GM23338 (cell line): ENCODE measurements around the gene HSPA12A. TPM values are rescaled to one million over a fixed set of nuclear protein-coding genes. Genes with fewer than 3 reads are reported as not detected.

Source experiments
- ATAC-seq: fragments of 200-7000 bp; cut with Tn5 transposase; 3 replicates; pipeline ENCODE4 v1.9.1; 2020
- DNase-seq: peaks from one replicate; pipeline ENCODE4 v3.0.0-alpha.2; 2015; ENCODE audit warnings: low spot score
- H2AFZ ChIP-seq: fragments of 200-600 bp; sonication (generic); 2 replicates; pipeline ENCODE4 v1.8.0; 2016; ENCODE audit warnings: antibody characterized with exemption, mild to moderate bottlenecking, moderate library complexity
- H3F3A ChIP-seq: fragments of 200-600 bp; sonication (generic); replicated peaks from 2 replicates; pipeline ENCODE4 v1.8.0; 2017; ENCODE audit warnings: antibody characterized with exemption, mixed run types, low read depth
- H3K27ac ChIP-seq: fragments of 200-600 bp; sonication (generic); 2 replicates; pipeline ENCODE4 v1.6.1; 2016; ENCODE audit warnings: low read depth
- H3K27me3 ChIP-seq: fragments of 200-600 bp; sonication (generic); 2 replicates; pipeline ENCODE4 v1.8.0; 2016; ENCODE audit warnings: mild to moderate bottlenecking, mixed run types, moderate library complexity; ENCODE audit not compliant: insufficient read depth
- H3K36me3 ChIP-seq: fragments of 200-600 bp; sonication (generic); 2 replicates; pipeline ENCODE4 v1.8.0; 2016; ENCODE audit warnings: mild to moderate bottlenecking; ENCODE audit not compliant: insufficient read depth
- H3K4me1 ChIP-seq: fragments of 200-600 bp; sonication (generic); 2 replicates; pipeline ENCODE4 v1.8.0; 2016; ENCODE audit warnings: mild to moderate bottlenecking, moderate library complexity; ENCODE audit not compliant: insufficient read depth
- H3K4me2 ChIP-seq: fragments of 200-600 bp; sonication (generic); 2 replicates; pipeline ENCODE4 v1.7.1; 2017; ENCODE audit warnings: mixed run types
- H3K4me3 ChIP-seq: fragments of 200-600 bp; sonication (generic); 2 replicates; pipeline ENCODE4 v1.6.1; 2016; ENCODE audit warnings: mixed run types
- H3K79me2 ChIP-seq: fragments of 200-600 bp; sonication (generic); replicated peaks from 2 replicates; pipeline ENCODE4 v1.8.0; 2017; ENCODE audit warnings: mild to moderate bottlenecking; ENCODE audit not compliant: insufficient read depth
- H3K9me2 ChIP-seq: fragments of 200-600 bp; sonication (generic); 2 replicates; pipeline ENCODE4 v1.8.0; 2017; ENCODE audit not compliant: insufficient read depth
- H4K20me1 ChIP-seq: fragments of 200-600 bp; sonication (generic); replicated peaks from 2 replicates; pipeline ENCODE4 v1.8.0; 2017; ENCODE audit warnings: mild to moderate bottlenecking; ENCODE audit not compliant: insufficient read depth
- H3K27ac Mint-ChIP-seq: 2 replicates; pipeline ENCODE4 v1.8.0; 2020; ENCODE audit warnings: inconsistent platforms, mild to moderate bottlenecking, moderate library complexity, mixed read lengths
- H3K27me3 Mint-ChIP-seq: 3 replicates; pipeline ENCODE4 v1.8.0; 2022; ENCODE audit warnings: low read depth, mild to moderate bottlenecking, moderate library complexity, mixed read lengths, inconsistent platforms; ENCODE audit not compliant: insufficient read depth, poor library complexity
- H3K36me3 Mint-ChIP-seq: 3 replicates; pipeline ENCODE4 v1.8.0; 2021; ENCODE audit warnings: low read depth, mild to moderate bottlenecking, inconsistent platforms, moderate library complexity, mixed read lengths
- H3K4me1 Mint-ChIP-seq: 3 replicates; pipeline ENCODE4 v1.8.0; 2020; ENCODE audit warnings: mild to moderate bottlenecking, inconsistent platforms, mixed read lengths
- H3K4me3 Mint-ChIP-seq: 3 replicates; pipeline ENCODE4 v1.8.0; 2021; ENCODE audit warnings: moderate library complexity, mild to moderate bottlenecking, inconsistent platforms, mixed read lengths
- H3K9me3 Mint-ChIP-seq: 3 replicates; pipeline ENCODE4 v1.8.0; 2020; ENCODE audit warnings: moderate library complexity, mild to moderate bottlenecking, inconsistent platforms, mixed read lengths
- CREB1 ChIP-seq: fragments of 250-450 bp; sonication (Bioruptor Pico); IDR thresholded peaks from 2 replicates; pipeline ENCODE4 v1.5.0; 2020; ENCODE audit warnings: low read depth, mild to moderate bottlenecking, moderate library complexity
- EZH2 ChIP-seq: fragments of 200-600 bp; sonication (generic); IDR thresholded peaks from one replicate; pipeline ENCODE4 v1.8.0; 2017; ENCODE audit warnings: antibody characterized with exemption, mild to moderate bottlenecking, low read depth; ENCODE audit not compliant: unreplicated experiment
- EZH2phosphoT487 ChIP-seq: fragments of 200-600 bp; sonication (generic); IDR thresholded peaks from one replicate; pipeline ENCODE4 v1.8.1; 2018; ENCODE audit warnings: antibody characterized with exemption; ENCODE audit not compliant: unreplicated experiment
- JUNB ChIP-seq: IDR thresholded peaks from one replicate; pipeline ENCODE4 v1.6.1; 2016; ENCODE audit warnings: antibody characterized with exemption; ENCODE audit not compliant: unreplicated experiment
- NANOG ChIP-seq: IDR thresholded peaks from 2 replicates; pipeline ENCODE4 v1.6.1; 2016; ENCODE audit warnings: antibody characterized with exemption, borderline replicate concordance
- STAT1 ChIP-seq: IDR thresholded peaks from one replicate; pipeline ENCODE4 v1.6.1; 2016; ENCODE audit warnings: antibody characterized with exemption; ENCODE audit not compliant: unreplicated experiment
- ZNF114 ChIP-seq: fragments of 250-450 bp; sonication (Bioruptor Pico); IDR thresholded peaks from 2 replicates; pipeline ENCODE4 v1.5.0; 2020; ENCODE audit warnings: mild to moderate bottlenecking, moderate library complexity
- ZNF331 ChIP-seq: fragments of 250-450 bp; sonication (Bioruptor Pico); IDR thresholded peaks from 2 replicates; pipeline ENCODE4 v1.5.0; 2020; ENCODE audit warnings: low read depth, mild to moderate bottlenecking, moderate library complexity
- polyA plus RNA-seq: library from polyadenylated mRNA; unstranded; fragments of >200 nt; fragmentation: Nextera tagmentation; extraction: Ambion mirVana; gene quantifications from 2 replicates; pipeline ENCODE4 v1.2.1, GENCODE V29; 2016
- total RNA-seq: library from RNA; depleted of rRNA; stranded (reverse); fragments of >200 nt; shearing (Covaris generic); gene quantifications from 2 replicates; pipeline ENCODE4 v1.2.3, GENCODE V29; 2014
- TF ChIP-seq, protein P1 (sequence below): fragments of 250-450 bp; sonication (Bioruptor Pico); IDR thresholded peaks from 2 replicates; pipeline ENCODE4 v1.5.0; 2020; ENCODE audit warnings: mild to moderate bottlenecking, moderate library complexity
- TF ChIP-seq, protein P2 (sequence below): IDR thresholded peaks from one replicate; pipeline ENCODE4 v1.6.1; 2018; ENCODE audit warnings: antibody characterized with exemption; ENCODE audit not compliant: unreplicated experiment
- TF ChIP-seq, protein P3 (sequence below), 2 experiments: fragments of 200-600 bp in 1 of 2; sonication (generic) in 1 of 2; conservative IDR thresholded peaks; 2 replicates each; pipeline versions ENCODE4 v1.5.1 to v1.6.1; 2016 to 2017; ENCODE audit warnings: antibody characterized with exemption in 2 of 2, low read depth in 2 of 2, mild to moderate bottlenecking in 2 of 2, moderate library complexity in 1 of 2

Gene HSPA12A
- total and polyA plus RNA-seq, 2 experiments from 2014 or later = 4.4 to 6.3 TPM

DNA sequence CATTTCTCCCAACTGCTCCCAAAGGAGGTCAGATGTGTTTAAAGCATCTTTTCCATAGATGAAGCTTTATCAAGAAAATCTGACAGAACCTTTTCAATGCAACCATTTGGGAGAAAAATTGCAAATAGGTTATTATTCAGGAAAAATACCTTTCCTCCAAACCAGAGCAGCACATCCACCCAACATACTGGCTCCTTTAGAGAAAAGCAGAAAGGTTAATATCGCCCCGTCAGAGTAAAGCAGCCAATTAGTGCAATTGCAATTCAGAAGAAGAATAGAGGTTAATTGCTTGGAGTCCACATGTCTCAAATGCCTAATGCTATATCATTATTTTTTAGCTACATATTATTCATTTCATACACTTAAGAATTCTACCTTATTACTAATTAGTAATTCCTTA is 48.9 kb upstream of the HSPA12A start (continued):
- TF ChIP-seq, protein P1, sequence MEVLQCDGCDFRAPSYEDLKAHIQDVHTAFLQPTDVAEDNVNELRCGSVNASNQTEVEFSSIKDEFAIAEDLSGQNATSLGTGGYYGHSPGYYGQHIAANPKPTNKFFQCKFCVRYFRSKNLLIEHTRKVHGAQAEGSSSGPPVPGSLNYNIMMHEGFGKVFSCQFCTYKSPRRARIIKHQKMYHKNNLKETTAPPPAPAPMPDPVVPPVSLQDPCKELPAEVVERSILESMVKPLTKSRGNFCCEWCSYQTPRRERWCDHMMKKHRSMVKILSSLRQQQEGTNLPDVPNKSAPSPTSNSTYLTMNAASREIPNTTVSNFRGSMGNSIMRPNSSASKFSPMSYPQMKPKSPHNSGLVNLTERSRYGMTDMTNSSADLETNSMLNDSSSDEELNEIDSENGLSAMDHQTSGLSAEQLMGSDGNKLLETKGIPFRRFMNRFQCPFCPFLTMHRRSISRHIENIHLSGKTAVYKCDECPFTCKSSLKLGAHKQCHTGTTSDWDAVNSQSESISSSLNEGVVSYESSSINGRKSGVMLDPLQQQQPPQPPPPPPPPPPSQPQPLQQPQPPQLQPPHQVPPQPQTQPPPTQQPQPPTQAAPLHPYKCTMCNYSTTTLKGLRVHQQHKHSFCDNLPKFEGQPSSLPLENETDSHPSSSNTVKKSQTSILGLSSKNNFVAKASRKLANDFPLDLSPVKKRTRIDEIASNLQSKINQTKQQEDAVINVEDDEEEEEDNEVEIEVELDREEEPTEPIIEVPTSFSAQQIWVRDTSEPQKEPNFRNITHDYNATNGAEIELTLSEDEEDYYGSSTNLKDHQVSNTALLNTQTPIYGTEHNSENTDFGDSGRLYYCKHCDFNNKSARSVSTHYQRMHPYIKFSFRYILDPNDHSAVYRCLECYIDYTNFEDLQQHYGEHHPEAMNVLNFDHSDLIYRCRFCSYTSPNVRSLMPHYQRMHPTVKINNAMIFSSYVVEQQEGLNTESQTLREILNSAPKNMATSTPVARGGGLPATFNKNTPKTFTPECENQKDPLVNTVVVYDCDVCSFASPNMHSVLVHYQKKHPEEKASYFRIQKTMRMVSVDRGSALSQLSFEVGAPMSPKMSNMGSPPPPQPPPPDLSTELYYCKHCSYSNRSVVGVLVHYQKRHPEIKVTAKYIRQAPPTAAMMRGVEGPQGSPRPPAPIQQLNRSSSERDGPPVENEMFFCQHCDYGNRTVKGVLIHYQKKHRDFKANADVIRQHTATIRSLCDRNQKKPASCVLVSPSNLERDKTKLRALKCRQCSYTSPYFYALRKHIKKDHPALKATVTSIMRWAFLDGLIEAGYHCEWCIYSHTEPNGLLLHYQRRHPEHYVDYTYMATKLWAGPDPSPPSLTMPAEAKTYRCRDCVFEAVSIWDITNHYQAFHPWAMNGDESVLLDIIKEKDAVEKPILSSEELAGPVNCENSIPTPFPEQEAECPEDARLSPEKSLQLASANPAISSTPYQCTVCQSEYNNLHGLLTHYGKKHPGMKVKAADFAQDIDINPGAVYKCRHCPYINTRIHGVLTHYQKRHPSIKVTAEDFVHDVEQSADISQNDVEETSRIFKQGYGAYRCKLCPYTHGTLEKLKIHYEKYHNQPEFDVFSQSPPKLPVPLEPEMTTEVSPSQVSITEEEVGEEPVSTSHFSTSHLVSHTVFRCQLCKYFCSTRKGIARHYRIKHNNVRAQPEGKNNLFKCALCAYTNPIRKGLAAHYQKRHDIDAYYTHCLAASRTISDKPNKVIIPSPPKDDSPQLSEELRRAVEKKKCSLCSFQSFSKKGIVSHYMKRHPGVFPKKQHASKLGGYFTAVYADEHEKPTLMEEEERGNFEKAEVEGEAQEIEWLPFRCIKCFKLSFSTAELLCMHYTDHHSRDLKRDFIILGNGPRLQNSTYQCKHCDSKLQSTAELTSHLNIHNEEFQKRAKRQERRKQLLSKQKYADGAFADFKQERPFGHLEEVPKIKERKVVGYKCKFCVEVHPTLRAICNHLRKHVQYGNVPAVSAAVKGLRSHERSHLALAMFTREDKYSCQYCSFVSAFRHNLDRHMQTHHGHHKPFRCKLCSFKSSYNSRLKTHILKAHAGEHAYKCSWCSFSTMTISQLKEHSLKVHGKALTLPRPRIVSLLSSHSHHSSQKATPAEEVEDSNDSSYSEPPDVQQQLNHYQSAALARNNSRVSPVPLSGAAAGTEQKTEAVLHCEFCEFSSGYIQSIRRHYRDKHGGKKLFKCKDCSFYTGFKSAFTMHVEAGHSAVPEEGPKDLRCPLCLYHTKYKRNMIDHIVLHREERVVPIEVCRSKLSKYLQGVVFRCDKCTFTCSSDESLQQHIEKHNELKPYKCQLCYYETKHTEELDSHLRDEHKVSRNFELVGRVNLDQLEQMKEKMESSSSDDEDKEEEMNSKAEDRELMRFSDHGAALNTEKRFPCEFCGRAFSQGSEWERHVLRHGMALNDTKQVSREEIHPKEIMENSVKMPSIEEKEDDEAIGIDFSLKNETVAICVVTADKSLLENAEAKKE (CRISPR knock-in tag) = no peak
- TF ChIP-seq EZH2phosphoT487 = no peak

DNA sequence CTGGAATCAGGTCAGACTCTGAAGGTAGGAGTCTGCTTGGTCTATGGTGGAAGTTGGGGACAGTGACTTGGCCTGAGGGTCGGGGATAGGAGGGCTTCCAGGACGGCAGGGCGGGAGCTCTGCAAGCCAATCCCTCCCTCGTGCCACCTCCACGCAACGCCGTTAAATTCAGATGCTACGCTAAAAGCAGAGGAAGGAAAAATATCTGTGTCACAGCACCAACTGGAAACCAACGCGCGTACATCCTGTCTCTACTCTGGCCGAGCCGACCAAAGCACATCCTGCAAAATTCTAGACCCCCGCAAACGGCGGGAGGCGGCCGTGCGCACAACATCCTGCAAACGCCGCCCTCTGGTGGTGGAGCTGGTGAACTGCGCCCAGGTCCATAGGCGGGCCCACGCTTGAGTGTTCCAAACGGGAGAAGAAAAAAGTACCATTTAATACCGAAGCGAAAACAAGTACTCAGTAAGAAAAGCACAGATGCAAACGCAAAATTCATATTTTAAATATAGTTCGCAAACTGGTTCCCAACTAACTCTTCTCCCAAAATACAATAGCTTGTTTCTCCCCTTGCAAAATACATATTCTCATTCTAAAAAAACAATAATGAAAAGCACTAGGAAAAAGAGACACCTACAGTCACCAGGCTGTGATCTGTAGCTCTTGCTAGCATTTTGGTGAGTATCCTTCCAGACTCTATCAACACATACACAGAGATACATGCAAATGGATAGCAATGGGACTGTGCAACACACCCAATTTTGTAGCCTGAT is 45.7 kb upstream of the HSPA12A start:
- Histone ChIP-seq H3K4me1 (no peaks in the 10 kb centered on the region), H4K20me1 (no peaks in the 10 kb centered on the region), H3K27ac (no peak overlapping the region), H3F3A (no peaks in the 10 kb centered on the region), H3K4me2 (peak overlapping the region; percentile 55; the same call in 1 of the 2 replicates), H3K9me2 (no peaks in the 10 kb centered on the region), H3K79me2 (no peaks in the 10 kb centered on the region), H2AFZ (peak overlapping the region; percentile 90), H3K27me3 (no peaks in the 10 kb centered on the region), H3K36me3 (no peaks in the 10 kb centered on the region), H3K4me3 (peak overlapping the region; percentile 39)
- Mint-ChIP-seq H3K27ac (no peak overlapping the region), H3K4me1 (peaks cover 5% of the 10 kb centered on the region; the same call in 2 of the 3 replicates), H3K9me3 (no peaks in the 10 kb centered on the region), H3K4me3 (peak overlapping the region; percentile 69), H3K36me3 (no peaks in the 10 kb centered on the region), H3K27me3 (peaks cover 12% of the 10 kb centered on the region)
- DNase-seq = peak; percentile 92
- ATAC-seq = peak; percentile 93
- TF ChIP-seq ZNF331 (CRISPR knock-in tag) (no peak), JUNB (no peak), NANOG (no peak), EZH2phosphoT487 (no peak), CREB1 (CRISPR knock-in tag) (peak; percentile 14; the same call in 1 of the 2 replicates), EZH2 (no peak), ZNF114 (CRISPR knock-in tag) (no peak), STAT1 (no peak)
- TF ChIP-seq, protein P2, sequence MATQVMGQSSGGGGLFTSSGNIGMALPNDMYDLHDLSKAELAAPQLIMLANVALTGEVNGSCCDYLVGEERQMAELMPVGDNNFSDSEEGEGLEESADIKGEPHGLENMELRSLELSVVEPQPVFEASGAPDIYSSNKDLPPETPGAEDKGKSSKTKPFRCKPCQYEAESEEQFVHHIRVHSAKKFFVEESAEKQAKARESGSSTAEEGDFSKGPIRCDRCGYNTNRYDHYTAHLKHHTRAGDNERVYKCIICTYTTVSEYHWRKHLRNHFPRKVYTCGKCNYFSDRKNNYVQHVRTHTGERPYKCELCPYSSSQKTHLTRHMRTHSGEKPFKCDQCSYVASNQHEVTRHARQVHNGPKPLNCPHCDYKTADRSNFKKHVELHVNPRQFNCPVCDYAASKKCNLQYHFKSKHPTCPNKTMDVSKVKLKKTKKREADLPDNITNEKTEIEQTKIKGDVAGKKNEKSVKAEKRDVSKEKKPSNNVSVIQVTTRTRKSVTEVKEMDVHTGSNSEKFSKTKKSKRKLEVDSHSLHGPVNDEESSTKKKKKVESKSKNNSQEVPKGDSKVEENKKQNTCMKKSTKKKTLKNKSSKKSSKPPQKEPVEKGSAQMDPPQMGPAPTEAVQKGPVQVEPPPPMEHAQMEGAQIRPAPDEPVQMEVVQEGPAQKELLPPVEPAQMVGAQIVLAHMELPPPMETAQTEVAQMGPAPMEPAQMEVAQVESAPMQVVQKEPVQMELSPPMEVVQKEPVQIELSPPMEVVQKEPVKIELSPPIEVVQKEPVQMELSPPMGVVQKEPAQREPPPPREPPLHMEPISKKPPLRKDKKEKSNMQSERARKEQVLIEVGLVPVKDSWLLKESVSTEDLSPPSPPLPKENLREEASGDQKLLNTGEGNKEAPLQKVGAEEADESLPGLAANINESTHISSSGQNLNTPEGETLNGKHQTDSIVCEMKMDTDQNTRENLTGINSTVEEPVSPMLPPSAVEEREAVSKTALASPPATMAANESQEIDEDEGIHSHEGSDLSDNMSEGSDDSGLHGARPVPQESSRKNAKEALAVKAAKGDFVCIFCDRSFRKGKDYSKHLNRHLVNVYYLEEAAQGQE = no peak
- TF ChIP-seq, protein P3, sequence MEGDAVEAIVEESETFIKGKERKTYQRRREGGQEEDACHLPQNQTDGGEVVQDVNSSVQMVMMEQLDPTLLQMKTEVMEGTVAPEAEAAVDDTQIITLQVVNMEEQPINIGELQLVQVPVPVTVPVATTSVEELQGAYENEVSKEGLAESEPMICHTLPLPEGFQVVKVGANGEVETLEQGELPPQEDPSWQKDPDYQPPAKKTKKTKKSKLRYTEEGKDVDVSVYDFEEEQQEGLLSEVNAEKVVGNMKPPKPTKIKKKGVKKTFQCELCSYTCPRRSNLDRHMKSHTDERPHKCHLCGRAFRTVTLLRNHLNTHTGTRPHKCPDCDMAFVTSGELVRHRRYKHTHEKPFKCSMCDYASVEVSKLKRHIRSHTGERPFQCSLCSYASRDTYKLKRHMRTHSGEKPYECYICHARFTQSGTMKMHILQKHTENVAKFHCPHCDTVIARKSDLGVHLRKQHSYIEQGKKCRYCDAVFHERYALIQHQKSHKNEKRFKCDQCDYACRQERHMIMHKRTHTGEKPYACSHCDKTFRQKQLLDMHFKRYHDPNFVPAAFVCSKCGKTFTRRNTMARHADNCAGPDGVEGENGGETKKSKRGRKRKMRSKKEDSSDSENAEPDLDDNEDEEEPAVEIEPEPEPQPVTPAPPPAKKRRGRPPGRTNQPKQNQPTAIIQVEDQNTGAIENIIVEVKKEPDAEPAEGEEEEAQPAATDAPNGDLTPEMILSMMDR (conservative IDR thresholded peaks at IDR 0.05; ENCODE audit: low read depth in 2 of 2) = peak; percentile 96 to 98
